ENCODE measurements around the gene SLC22A25.
"Not testable (repeated sequence)": the region's sequence is repeated elsewhere in the genome, so short reads cannot be mapped to it uniquely, and the experiment has no call there.

Gene SLC22A25

GRCh38 chr11:63243533-63243932, at the start of gene SLC22A25:
Gene SLC22A25 (minus strand): TSS chr11:63243599. CDS start chr11:63229652, 13,947 bp downstream.
- DNase-seq (ENCODE audit: insufficient read length, low spot score), result no peak
- FAIRE-seq, result no peak

GRCh38 chr11:63290285-63290684, 46.9 kb upstream of the SLC22A25 start:
- DNase-seq (ENCODE audit: insufficient read length, low spot score) (no peak), FAIRE-seq (no peak)

DNA sequence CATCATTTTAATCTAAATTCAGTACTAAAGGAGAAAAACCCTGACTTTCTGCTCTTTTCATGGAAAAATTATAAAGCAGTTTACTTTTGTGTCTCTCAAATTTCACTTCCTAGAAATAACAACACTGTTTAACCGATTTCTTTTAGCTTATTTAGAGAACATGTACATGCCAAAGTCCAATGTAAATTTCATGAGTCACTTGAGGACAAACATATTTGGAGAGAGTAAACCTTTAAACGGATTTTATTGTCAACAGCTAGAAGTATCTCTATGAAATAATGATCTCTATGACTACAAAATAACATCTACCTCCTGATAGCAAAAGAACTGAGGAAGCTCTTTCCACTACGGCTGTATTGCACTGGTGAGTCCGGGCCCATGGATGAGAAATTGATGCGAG, 46.3 kb upstream of the SLC22A25 start:
- DNase-seq (ENCODE audit: insufficient read length, low spot score) (no peak), FAIRE-seq (no peak)

DNA sequence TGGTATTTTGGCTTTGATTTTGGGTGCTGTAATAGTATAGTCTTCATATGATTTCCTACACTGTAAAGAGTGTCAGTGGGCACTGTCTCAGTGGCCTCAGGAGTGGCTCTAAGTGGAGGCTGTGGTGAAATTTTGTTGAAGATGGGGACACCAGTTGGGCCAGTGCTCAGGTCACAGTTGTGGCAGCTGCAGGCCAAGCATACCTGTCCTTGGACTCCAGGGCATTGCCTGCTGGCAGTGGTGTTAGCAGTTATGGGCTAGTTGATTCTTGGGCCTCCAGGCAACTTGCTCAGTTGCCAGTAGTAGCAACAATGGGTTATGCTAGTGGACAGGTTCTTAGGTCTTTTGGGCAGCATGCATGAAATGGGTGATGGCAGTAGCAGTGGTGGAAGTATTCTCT, 39.2 kb upstream of the SLC22A25 start:
- no peak for FAIRE-seq
- no peak for DNase-seq (ENCODE audit: insufficient read length, low spot score)

GRCh38 chr11:63280920-63281319, 37.5 kb upstream of the SLC22A25 start:
- no peak for DNase-seq (ENCODE audit: insufficient read length, low spot score)
- no peak for FAIRE-seq

DNA sequence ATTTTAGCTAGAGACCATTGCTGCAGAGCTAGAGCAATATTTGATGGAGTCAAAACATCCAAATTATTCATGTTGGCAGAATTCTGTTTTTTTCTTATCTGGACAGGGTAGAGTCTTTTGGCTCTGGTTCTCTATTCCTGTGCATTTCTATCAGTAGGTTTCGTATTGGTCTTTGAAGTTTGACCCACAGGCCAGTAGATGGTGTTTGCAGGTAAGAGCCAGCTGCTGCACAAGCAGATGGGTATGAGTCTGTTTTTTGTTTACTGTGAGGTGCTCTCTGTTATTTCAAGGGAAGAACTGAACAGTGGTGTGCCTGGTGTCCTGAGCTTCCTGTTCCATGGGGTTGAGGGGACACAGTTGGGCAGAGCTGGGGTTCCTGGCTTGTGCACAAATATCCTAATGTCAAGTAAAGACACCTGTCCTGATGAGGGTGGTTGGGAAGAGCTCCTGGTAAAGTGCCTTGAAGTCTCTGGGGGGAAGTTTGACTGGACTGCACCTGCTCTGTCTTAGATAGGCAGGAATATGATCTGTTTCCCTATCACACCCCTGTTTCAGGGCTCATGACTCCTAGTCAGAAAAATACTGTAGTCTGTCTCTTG, 34.0 kb upstream of the SLC22A25 start:
- FAIRE-seq, result no peak

DNA sequence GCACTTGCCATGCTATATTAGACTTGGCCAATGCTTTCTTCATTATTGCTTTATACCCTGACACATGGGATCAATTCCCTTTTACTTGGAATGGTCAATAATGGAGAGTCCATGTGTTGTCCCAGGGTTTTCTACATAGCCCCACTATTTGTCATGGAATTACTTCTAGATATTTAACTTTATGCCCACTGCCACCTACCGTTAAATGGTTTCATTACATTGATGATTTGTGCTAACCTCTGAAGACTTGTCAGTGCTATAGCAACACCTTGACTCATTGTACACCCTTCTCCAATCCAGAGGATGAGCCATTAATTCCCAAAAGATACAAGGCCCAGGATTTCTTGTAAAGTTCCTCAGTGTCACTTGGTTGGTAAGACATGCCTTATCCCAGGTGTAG, 31.4 kb upstream of the SLC22A25 start:
- FAIRE-seq (no peak), DNase-seq (ENCODE audit: insufficient read length, low spot score) (no peak)

More for the DNA sequence above, 34.0 kb upstream of the SLC22A25 start:
- peak; percentile 3 for DNase-seq (ENCODE audit: insufficient read length, low spot score)

DNA sequence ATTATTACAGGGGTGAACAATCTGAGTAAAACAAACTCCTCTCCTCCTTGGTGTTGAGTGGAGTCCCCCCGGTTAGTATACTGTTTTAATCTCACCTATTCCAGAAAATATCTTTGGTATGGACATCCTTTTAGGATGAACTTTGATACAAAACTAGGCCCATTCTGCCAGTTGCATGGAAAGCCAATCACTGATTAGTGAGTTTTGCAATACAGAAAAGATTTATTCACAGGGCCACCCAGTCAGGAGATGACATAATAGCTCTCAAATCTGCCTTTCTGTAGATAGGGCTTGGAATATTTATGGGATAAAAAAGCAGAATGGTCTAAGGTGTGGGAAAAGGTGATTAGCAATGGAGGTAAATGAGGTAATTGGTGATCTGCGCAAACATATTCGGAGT, 30.3 kb upstream of the SLC22A25 start:
- DNase-seq (ENCODE audit: insufficient read length, low spot score), result no peak
- no peak for FAIRE-seq

GRCh38 chr11:63262547-63262946, 19.1 kb upstream of the SLC22A25 start:
- no peak for FAIRE-seq
- no peak for DNase-seq (ENCODE audit: insufficient read length, low spot score)

DNA sequence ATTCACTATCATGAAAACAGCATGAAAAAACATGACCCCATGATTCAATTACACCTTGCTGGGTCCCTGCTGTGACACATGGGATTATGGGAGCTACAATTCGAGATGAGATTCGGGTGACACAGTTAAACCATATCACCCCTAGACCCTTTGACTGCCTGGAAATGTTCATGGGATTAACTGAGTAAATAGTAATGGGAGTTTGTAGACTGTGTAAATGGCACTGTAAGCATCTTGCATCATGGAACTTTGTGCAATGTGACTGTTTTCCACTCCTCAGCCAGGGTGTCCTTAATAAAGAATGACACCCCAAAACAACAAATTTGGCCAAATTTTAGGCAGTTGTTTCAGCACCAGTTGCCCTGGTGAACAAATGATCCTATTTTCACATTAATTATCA, 7.9 kb upstream of the SLC22A25 start:
- no peak for DNase-seq (ENCODE audit: insufficient read length, low spot score)
- no peak for FAIRE-seq

GRCh38 chr11:63250162-63251050, 7.0 kb upstream of the SLC22A25 start:
- no peak for FAIRE-seq

GRCh38 chr11:63248966-63249365, 5.6 kb upstream of the SLC22A25 start:
- DNase-seq (ENCODE audit: insufficient read length, low spot score) (no peak), FAIRE-seq (no peak)

More at GRCh38 chr11:63250162-63251050, 7.0 kb upstream of the SLC22A25 start:
- no peak for DNase-seq (ENCODE audit: insufficient read length, low spot score)

DNA sequence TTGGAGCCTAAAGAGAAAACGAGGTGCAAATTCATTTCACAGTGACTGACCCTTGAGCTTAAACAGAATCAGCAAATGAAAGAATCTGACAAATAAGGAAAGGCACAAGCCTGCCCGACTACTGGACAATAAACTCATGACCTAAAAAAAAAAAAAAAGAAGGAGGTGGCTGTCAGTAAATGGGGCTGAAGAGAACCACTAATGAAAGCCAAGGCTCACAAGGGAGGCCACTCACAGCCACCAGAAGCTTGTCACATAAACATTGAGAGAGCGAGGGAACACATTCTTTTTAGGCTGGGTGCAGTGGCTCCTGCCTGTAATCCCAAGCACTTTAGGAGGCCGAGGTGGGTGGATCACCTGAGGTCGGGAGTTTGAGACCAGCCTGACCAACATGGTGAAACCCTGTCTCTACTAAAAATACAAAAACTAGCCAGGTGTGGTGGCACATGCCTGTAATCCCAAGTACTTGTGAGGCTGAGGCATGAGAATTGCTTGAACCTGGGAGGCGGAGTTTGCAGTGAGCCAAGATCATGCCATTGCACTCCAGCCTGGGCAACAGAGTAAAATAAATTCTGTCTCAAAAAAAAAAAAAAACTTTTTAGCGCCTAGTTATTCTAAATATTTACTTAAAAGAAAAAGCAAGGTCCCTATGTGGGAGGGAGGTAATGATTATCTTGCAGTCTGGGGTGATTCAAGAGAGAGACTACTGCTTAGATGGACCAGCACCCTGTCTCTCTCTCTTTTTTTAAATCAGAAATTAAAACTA, 4.0 kb upstream of the SLC22A25 start:
- DNase-seq (ENCODE audit: insufficient read length, low spot score); FAIRE-seq: not testable (repeated sequence)

- DNase-seq (ENCODE audit: insufficient read length, low spot score) (no peak), FAIRE-seq (no peak)
Measured at GRCh38 chr11:63246045-63246444, 2.6 kb upstream of the SLC22A25 start.

DNA sequence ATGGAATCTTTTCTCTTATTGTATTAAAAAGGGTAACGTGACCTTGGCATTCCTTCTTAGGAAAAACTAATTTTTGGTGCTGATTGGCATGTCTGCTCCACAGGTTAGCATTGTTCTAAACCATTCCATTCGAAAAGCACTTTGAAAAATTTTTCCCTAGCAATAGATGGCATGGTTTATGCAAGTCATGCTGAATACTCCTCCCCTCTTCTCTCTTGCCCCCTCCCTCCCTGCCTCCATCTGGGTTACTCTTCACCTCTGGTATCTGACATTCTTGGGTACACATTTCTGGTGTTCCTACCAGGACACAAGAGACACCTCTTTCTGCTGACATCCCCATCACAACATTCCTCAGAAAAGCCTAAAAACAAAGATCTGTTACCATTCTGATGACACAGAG, 1.5 kb upstream of the SLC22A25 start:
- DNase-seq (ENCODE audit: insufficient read length, low spot score), result no peak
- FAIRE-seq, result no peak

DNA sequence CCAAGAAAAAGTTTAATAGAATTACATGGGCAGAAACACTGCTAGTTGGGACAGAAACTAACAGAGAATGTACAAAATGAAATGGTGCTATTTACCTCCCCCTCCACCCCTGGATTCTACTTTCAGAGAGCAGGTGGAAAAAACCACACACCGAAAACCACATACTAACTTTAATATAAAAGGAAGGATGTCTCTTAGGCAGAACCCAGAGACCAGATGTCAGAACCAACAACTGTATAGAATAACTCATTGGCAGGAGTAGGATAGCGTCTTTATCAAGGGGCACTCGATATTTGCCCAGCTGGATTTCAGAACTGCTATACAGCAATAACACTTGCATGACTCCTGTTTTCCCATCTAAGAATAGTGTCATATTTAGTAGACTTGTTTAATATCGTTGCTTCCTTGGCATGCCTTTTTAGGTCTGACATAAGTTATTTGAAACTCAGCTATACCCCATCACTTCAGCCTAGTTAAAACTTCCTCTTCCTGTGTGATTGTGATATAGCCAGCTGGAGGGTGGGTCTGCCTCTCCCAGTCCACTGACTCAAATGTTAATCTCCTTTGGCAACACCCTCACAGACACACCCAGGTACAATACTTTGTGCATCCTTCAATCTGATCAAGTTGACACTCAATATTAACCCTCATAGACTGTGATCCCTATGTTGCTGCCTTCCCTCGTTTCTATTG, 1.2 kb downstream of the SLC22A25 start:
- no peak for FAIRE-seq
- no peak for DNase-seq (ENCODE audit: insufficient read length, low spot score)

- FAIRE-seq, result no peak
Measured at GRCh38 chr11:63240791-63241379, 2.5 kb downstream of the SLC22A25 start.

GRCh38 chr11:63240098-63240497, 3.3 kb downstream of the SLC22A25 start:
- FAIRE-seq (no peak), DNase-seq (ENCODE audit: insufficient read length, low spot score) (no peak)

More at GRCh38 chr11:63240791-63241379, 2.5 kb downstream of the SLC22A25 start:
- DNase-seq (ENCODE audit: insufficient read length, low spot score), result no peak

- FAIRE-seq, result no peak
Measured at GRCh38 chr11:63239254-63239653, 4.1 kb downstream of the SLC22A25 start.

DNA sequence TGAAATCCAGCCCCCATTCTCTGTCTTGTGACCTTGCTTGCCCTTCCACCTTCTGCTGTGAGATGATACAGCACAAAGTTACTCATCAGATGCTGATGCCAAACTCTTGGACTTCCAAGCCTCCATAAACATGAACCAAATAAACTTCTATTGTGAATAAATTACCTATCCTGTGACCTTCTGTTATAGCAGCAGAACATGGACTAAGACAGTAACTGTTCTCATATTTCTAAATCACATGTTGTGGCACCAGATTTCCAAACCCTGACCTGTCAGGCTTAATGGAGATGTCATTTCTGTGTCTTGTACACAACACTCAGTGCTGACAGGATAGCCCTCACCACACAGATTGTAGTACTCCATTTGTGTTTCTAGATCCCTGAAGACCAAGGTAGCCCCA, 6.0 kb downstream of the SLC22A25 start:
- DNase-seq (ENCODE audit: insufficient read length, low spot score) (no peak), FAIRE-seq (no peak)

More at GRCh38 chr11:63239254-63239653, 4.1 kb downstream of the SLC22A25 start:
- no peak for DNase-seq (ENCODE audit: insufficient read length, low spot score)

All from HTR-8/SVneo (cell line).